GM19043 (cell line): Measurements from ENCODE around the gene ZNF205.

Experiments used
- ATAC-seq: cut with Tn5 transposase; IDR thresholded peaks from one replicate; pipeline ENCODE4 v1.9.1; 2021; ENCODE audit warnings: low read depth; ENCODE audit not compliant: unreplicated experiment

Gene ZNF205

DNA sequence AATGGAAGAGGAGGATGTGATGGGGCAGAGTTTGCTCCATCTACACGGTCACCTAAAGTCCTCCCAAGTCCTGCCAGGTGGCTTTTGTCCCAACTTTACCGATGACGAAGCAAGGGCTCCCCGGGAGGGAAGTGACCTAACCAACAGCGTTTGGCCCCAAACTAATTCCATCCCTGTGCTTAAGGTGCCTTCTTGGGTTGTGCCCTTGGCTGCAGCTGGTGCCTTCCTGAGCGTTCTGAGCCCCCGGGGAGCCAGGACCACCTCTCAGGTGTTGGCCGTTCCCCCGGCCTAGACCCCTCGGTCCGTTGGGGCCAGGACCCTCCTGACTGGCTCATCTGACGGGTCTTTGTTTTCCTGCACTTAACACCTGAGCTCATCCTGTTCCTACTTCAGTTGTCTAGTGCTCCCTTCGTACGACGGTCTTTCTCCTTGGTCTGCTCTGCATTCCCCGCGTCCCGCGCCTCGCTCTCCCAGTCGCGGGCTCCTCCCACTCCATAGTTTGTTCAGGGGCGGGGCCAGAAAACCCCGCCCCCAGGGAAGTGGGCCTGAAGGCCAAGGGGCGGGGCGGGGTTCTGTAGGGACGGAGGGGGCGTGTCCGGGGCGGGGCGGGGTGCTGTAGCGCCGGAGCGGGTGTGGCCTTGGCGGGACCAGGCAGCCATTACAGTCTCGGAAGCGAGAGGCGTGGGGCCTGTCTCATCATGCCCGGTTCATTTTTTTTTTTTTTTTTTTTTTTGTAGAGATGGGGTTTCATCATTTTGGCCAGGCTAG, 12.5 kb upstream of the ZNF205 start:
- ATAC-seq: no peak

GRCh38 chr16:3101018-3101840, 11.2 kb upstream of the ZNF205 start:
- ATAC-seq: no peak

- ATAC-seq: no peak
Measured at GRCh38 chr16:3101841-3102470, 10.4 kb upstream of the ZNF205 start.

GRCh38 chr16:3106205-3106928, 6.0 kb upstream of the ZNF205 start:
- ATAC-seq: peak; percentile 78

- no peak for ATAC-seq
Measured at GRCh38 chr16:3112881-3113574, 642 bp downstream of the ZNF205 start.

- no peak for ATAC-seq
Measured at GRCh38 chr16:3113765-3114479, 1.5 kb downstream of the ZNF205 start.

DNA sequence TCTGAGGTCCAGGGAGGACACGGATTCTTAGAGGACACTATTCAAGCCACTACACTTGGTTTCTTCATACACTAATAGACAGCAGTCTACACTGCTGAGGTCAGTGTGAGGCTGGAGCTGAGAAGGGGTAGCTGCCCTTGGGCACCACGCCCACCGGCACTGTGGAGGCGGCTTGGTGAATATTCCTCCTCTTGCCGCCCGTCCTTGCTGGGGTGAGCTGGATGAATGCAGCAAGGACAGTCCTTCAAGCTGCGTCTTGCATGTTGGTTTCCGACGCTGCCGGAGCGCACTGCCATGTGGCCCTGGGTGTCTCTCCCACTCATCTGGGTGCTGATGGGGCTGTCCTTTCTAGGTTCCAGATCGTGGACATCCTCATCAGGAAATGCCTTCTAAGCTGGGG, 2.6 kb downstream of the ZNF205 start:
- ATAC-seq: no peak

DNA sequence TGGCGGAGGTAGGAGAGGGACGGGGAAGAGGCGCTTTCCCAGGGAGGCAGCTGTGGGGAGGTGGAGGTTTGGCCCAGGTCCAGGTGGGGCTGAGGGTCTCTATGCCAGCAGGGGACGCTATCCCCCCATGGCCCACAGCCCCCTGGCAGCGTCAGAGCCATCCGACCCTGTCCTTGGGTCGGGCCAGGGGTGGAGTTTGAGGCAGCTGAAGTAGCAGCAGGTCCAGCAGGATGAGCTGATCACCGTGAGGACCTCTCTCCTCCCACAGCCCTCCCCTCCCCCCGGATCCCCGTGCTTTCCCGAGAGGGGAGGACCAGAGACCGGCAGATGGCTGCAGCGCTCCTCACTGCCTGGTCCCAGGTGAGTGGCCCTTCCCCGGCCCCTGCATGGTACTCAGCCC, 3.2 kb downstream of the ZNF205 start:
- ATAC-seq: no peak

GRCh38 chr16:3118204-3118790, 5.9 kb downstream of the ZNF205 start:
- ATAC-seq: no peak

GRCh38 chr16:3118846-3119245, 6.5 kb downstream of the ZNF205 start:
- no peak for ATAC-seq

GRCh38 chr16:3119286-3119685, 6.9 kb downstream of the ZNF205 start:
- no peak for ATAC-seq

DNA sequence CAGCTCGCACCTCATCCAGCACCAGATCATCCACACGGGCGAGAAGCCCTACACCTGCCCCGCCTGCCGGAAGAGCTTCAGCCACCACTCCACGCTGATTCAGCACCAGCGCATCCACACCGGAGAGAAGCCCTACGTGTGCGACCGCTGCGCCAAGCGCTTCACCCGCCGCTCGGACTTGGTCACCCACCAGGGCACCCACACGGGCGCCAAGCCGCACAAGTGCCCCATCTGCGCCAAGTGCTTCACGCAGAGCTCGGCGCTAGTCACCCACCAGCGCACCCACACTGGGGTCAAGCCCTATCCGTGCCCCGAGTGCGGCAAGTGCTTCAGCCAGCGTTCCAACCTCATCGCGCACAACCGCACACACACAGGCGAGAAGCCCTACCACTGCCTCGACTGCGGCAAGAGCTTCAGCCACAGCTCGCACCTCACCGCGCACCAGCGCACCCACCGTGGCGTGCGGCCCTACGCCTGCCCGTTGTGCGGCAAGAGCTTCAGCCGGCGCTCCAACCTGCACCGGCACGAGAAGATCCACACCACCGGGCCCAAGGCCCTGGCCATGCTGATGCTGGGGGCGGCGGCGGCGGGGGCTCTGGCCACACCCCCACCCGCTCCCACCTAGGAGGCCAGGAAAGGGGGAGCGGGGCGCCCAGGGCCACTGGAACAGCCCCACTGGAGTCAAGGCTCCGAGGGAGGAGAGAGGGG, 7.5 kb downstream of the ZNF205 start:
- no peak for ATAC-seq

- no peak for ATAC-seq
Measured at GRCh38 chr16:3120435-3120834, 8.0 kb downstream of the ZNF205 start.

GRCh38 chr16:3121851-3122467, 9.6 kb downstream of the ZNF205 start:
- no peak for ATAC-seq

- no peak for ATAC-seq
Measured at GRCh38 chr16:3122926-3123570, 10.7 kb downstream of the ZNF205 start.

DNA sequence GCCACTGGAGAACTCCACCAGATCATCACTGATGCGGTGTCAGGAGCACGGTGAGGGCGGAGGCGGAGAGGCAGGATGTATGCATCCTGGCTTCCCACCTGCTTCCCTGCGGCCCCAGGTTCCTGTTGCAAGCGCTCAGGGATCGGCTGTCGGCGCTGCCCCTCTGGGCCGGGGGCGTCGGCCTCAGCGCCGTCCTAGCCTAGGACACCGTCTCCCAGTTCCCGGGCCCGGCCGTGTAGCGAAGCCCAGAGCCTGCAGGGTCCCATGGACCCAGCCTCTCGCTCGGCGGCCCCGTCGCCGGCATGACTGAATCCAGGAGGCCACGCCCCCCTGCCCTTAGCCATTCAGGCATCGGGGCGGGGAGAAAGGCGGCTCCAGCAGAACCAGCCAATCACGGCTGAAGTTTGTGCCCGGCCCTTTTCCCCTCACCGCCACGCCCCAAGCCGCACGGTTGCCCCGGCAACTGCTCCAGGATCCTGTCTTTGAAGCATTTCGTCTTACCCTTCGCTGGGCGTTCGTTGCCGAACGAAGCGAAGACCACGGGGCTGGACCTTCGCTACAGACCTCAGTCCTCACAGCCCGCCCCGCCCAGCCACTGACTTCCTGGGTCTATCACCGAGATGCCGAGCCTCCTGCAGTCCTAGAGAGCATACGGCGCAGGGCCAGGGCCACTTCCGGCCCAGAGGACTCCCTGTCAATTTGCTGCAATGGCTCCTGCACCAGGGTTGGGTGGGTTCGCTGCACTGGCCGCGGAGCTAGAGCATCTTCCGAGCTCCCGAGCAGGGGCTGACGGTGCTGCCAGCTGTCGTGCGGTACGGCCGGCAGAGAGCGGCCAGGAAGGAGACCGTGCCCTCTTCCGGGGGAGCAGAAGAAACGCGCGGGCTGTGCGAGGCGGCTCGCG, 11.8 kb downstream of the ZNF205 start:
- peak; percentile 70 for ATAC-seq

DNA sequence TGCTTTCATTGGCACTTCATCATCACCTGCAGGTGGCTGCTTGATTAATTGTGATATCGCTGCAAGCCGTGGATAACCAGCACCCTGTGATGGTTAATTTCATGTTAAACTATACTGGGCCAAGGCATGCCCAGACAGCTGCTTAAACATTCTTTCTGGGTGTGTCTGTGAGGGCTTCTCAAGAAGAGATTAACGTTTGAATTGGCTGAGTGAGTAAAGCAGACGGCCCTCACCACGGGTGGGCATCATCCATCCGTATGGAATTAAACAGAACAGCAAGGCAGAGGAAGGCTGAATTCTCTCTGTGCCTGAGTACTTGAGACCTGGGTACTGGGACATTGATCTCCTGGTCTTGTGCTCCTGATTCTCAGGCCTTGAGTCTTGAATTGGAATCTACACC, 15.4 kb downstream of the ZNF205 start:
- no peak for ATAC-seq
